Measurements from ENCODE around the gene IGF2BP2. TPM values are rescaled to one million over a fixed set of nuclear protein-coding genes. Genes with fewer than 3 reads are reported as not detected.
A peak's percentile ranks its signal among the peaks of the same experiment; 100 is the strongest.

Gene IGF2BP2
- total RNA-seq, 1 experiment from 2014 or later = 133 TPM

DNA sequence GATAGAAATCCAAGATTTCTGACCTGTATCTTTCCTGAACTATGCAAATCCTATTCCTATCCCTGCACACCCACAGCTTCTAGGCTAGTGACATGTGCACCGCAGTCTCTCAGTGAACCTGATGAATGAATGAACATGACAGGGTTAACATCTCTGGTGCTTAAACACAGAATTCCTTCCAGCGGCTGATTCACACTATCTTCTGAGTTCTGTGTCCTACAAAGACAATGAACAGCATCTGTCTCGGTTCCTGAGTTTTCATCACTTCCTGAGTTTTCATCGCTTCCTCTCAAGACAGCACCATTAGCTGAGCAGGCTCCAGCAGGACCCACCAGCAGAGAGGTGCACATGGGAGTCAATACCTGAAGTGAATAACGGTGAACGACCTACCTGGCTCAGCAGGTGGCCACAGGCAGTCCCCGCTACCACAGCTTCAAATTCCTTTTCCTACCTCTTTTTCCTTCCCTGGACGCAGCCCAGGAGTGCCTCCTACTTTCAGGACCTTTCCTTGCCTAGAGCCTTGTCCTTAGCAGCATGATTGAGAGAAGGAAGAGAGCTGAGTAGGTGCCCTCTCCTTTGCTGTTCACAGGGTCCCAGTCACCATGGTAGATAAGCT, 113.5 kb downstream of the IGF2BP2 start:
- no peaks in the 10 kb centered on the region for H3K27me3 Mint-ChIP-seq (ENCODE audit: low read depth)
- ChIA-PET POLR2A (interaction anchor here (0.5 to 0.9 kb wide), 3 partner anchors 9 to 484 kb away, joined by 3 read pairs; no protein-coding TSS in a partner anchor), CTCF (interaction anchor here (1.0 to 1.9 kb wide), 7 partner anchors 9 to 232 kb away, joined by 3 to 11 read pairs (median 7); no protein-coding TSS in a partner anchor)
- H3K4me1 Mint-ChIP-seq = peaks cover 65% of the 10 kb centered on the region
- H3K36me3 Mint-ChIP-seq = no peaks in the 10 kb centered on the region
- ATAC-seq (peak; percentile 14), DNase-seq (ENCODE audit: low spot score) (no peak)
- no peak overlapping the region for H3K4me3 Mint-ChIP-seq
- peak overlapping the region; percentile 78 for H3K27ac Mint-ChIP-seq
- TF ChIP-seq NR3C1 (CRISPR knock-in tag; conservative IDR thresholded peaks at IDR 0.05; ENCODE audit: low read depth) (no peak), SP1 (CRISPR knock-in tag; conservative IDR thresholded peaks at IDR 0.05) (0 out of 2 replicates have a peak, but pooled peaks have one; percentile 27)
- peaks cover 6% of the 10 kb centered on the region; the same call in 1 of the 2 replicates for H3K9me3 Mint-ChIP-seq

DNA sequence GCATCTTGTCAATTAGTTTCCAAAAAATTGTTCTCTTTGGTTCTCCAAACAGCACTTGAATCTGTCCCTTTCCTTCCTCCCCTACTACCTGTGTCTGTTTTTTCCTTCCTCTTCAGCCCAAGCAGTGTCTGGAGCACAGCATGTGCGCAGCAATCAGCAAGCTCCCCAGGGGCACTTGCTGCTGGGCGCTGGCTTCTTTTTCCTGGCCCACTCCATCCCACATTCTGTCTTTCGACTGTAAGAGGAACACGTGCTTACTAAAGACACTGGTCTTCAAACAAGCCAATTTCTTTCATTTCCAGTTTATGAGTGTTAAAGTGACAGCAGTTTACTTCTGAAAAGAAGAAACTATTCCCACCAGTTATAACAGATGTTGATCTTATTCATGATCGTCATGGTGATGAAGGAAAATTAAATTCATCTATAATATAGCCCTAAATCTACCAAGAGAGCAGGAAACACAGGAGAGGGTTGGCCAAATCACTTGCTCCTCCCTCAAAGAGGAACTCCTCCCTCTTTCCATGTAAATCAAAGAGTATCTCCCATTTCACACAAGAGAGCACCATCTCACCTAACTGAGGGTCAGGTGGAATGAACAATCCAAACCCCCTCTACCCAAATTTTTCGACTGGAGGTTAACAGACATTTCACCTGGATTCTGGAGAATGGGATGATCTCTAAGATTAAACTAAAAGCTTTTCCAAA, 115.4 kb downstream of the IGF2BP2 start:
- Mint-ChIP-seq H3K27ac (peak overlapping the region; percentile 94; the same call in 1 of the 2 replicates), H3K9me3 (peaks cover 5% of the 10 kb centered on the region; the same call in 1 of the 2 replicates), H3K27me3 (ENCODE audit: low read depth) (no peaks in the 10 kb centered on the region), H3K4me1 (peaks cover 52% of the 10 kb centered on the region), H3K4me3 (no peak overlapping the region), H3K36me3 (no peaks in the 10 kb centered on the region)
- DNase-seq (ENCODE audit: low spot score) = no peak
- TF ChIP-seq, protein P1, sequence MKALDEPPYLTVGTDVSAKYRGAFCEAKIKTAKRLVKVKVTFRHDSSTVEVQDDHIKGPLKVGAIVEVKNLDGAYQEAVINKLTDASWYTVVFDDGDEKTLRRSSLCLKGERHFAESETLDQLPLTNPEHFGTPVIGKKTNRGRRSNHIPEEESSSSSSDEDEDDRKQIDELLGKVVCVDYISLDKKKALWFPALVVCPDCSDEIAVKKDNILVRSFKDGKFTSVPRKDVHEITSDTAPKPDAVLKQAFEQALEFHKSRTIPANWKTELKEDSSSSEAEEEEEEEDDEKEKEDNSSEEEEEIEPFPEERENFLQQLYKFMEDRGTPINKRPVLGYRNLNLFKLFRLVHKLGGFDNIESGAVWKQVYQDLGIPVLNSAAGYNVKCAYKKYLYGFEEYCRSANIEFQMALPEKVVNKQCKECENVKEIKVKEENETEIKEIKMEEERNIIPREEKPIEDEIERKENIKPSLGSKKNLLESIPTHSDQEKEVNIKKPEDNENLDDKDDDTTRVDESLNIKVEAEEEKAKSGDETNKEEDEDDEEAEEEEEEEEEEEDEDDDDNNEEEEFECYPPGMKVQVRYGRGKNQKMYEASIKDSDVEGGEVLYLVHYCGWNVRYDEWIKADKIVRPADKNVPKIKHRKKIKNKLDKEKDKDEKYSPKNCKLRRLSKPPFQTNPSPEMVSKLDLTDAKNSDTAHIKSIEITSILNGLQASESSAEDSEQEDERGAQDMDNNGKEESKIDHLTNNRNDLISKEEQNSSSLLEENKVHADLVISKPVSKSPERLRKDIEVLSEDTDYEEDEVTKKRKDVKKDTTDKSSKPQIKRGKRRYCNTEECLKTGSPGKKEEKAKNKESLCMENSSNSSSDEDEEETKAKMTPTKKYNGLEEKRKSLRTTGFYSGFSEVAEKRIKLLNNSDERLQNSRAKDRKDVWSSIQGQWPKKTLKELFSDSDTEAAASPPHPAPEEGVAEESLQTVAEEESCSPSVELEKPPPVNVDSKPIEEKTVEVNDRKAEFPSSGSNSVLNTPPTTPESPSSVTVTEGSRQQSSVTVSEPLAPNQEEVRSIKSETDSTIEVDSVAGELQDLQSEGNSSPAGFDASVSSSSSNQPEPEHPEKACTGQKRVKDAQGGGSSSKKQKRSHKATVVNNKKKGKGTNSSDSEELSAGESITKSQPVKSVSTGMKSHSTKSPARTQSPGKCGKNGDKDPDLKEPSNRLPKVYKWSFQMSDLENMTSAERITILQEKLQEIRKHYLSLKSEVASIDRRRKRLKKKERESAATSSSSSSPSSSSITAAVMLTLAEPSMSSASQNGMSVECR (CRISPR knock-in tag; IDR thresholded peaks at IDR 0.05; ENCODE audit: borderline replicate concordance) = no peak
- TF ChIP-seq SMAD4 (CRISPR knock-in tag; IDR thresholded peaks at IDR 0.05) (no peak), IRF2 (CRISPR knock-in tag; IDR thresholded peaks at IDR 0.05; ENCODE audit: borderline replicate concordance, low read depth) (no peak), RELA (CRISPR knock-in tag; IDR thresholded peaks at IDR 0.05; ENCODE audit: borderline replicate concordance) (no peak), CBFB (CRISPR knock-in tag; IDR thresholded peaks at IDR 0.05; ENCODE audit: low read depth) (no peak), JAZF1 (CRISPR knock-in tag; IDR thresholded peaks at IDR 0.05) (no peak), RORB (CRISPR knock-in tag; IDR thresholded peaks at IDR 0.05) (no peak), CREM (CRISPR knock-in tag; IDR thresholded peaks at IDR 0.05) (no peak)
- TF ChIP-seq, protein P2, sequence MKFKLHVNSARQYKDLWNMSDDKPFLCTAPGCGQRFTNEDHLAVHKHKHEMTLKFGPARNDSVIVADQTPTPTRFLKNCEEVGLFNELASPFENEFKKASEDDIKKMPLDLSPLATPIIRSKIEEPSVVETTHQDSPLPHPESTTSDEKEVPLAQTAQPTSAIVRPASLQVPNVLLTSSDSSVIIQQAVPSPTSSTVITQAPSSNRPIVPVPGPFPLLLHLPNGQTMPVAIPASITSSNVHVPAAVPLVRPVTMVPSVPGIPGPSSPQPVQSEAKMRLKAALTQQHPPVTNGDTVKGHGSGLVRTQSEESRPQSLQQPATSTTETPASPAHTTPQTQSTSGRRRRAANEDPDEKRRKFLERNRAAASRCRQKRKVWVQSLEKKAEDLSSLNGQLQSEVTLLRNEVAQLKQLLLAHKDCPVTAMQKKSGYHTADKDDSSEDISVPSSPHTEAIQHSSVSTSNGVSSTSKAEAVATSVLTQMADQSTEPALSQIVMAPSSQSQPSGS (CRISPR knock-in tag; IDR thresholded peaks at IDR 0.05; ENCODE audit: borderline replicate concordance, low read depth) = no peak
- TF ChIP-seq, protein P3, sequence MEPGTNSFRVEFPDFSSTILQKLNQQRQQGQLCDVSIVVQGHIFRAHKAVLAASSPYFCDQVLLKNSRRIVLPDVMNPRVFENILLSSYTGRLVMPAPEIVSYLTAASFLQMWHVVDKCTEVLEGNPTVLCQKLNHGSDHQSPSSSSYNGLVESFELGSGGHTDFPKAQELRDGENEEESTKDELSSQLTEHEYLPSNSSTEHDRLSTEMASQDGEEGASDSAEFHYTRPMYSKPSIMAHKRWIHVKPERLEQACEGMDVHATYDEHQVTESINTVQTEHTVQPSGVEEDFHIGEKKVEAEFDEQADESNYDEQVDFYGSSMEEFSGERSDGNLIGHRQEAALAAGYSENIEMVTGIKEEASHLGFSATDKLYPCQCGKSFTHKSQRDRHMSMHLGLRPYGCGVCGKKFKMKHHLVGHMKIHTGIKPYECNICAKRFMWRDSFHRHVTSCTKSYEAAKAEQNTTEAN (CRISPR knock-in tag; IDR thresholded peaks at IDR 0.05) = no peak
- TF ChIP-seq, protein P4, sequence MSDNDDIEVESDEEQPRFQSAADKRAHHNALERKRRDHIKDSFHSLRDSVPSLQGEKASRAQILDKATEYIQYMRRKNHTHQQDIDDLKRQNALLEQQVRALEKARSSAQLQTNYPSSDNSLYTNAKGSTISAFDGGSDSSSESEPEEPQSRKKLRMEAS (CRISPR knock-in tag; IDR thresholded peaks at IDR 0.05) = no peak
- TF ChIP-seq, protein P5, sequence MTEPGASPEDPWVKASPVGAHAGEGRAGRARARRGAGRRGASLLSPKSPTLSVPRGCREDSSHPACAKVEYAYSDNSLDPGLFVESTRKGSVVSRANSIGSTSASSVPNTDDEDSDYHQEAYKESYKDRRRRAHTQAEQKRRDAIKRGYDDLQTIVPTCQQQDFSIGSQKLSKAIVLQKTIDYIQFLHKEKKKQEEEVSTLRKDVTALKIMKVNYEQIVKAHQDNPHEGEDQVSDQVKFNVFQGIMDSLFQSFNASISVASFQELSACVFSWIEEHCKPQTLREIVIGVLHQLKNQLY (CRISPR knock-in tag; IDR thresholded peaks at IDR 0.05) = no peak
- TF ChIP-seq, protein P6, sequence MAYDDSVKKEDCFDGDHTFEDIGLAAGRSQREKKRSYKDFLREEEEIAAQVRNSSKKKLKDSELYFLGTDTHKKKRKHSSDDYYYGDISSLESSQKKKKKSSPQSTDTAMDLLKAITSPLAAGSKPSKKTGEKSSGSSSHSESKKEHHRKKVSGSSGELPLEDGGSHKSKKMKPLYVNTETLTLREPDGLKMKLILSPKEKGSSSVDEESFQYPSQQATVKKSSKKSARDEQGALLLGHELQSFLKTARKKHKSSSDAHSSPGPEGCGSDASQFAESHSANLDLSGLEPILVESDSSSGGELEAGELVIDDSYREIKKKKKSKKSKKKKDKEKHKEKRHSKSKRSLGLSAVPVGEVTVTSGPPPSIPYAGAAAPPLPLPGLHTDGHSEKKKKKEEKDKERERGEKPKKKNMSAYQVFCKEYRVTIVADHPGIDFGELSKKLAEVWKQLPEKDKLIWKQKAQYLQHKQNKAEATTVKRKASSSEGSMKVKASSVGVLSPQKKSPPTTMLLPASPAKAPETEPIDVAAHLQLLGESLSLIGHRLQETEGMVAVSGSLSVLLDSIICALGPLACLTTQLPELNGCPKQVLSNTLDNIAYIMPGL (CRISPR knock-in tag; IDR thresholded peaks at IDR 0.05) = no peak
- TF ChIP-seq, protein P7, sequence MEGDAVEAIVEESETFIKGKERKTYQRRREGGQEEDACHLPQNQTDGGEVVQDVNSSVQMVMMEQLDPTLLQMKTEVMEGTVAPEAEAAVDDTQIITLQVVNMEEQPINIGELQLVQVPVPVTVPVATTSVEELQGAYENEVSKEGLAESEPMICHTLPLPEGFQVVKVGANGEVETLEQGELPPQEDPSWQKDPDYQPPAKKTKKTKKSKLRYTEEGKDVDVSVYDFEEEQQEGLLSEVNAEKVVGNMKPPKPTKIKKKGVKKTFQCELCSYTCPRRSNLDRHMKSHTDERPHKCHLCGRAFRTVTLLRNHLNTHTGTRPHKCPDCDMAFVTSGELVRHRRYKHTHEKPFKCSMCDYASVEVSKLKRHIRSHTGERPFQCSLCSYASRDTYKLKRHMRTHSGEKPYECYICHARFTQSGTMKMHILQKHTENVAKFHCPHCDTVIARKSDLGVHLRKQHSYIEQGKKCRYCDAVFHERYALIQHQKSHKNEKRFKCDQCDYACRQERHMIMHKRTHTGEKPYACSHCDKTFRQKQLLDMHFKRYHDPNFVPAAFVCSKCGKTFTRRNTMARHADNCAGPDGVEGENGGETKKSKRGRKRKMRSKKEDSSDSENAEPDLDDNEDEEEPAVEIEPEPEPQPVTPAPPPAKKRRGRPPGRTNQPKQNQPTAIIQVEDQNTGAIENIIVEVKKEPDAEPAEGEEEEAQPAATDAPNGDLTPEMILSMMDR (IDR thresholded peaks at IDR 0.05) = no peak
- ChIA-PET CTCF (interaction anchor here (1.1 to 2.1 kb wide), 3 partner anchors 10 to 49 kb away, joined by 3 to 8 read pairs (median 7); no protein-coding TSS in a partner anchor), POLR2A (no interaction called here)
- peak; percentile 66 for ATAC-seq

Data from WTC11 (cell line).